Panc1 (cell line): ENCODE data around the gene CAPZA1. TPM values are rescaled to one million over a fixed set of nuclear protein-coding genes. Genes with fewer than 3 reads are reported as not detected.

Source experiments
- ATAC-seq: fragments of 200-7000 bp; cut with Tn5 transposase; 2 replicates; pipeline ENCODE4 v1.9.1; 2020; ENCODE audit warnings: mild to moderate bottlenecking, moderate library complexity
- BruUV-seq: library from RNA; stranded (reverse); fragments of 400-500 nt; replicated peaks from 2 replicates; lab custom pipeline; 2021; lab: Mats Ljungman, UMichigan
- CTCF ChIA-PET: fragments of 300-600 bp; sonication (Branson Sonifier 250); formaldehyde crosslinking; loops from one replicate; lab custom pipeline; 2022; ENCODE audit warnings: antibody characterized with exemption; lab: Charles Lee
- POLR2A ChIA-PET: fragments of 300-600 bp; sonication (Branson Sonifier 250); formaldehyde crosslinking; loops from one replicate; lab custom pipeline; 2022; ENCODE audit warnings: antibody characterized with exemption; lab: Charles Lee
- DNase-seq: peaks from one replicate; pipeline ENCODE4 v3.0.0-alpha.2; 2010; ENCODE audit warnings: low read depth, low spot score
- H3K27ac ChIP-seq: 2 replicates; pipeline ENCODE4 v1.5.1; 2011; ENCODE audit warnings: mild to moderate bottlenecking, low read length, inconsistent platforms
- H3K27me3 ChIP-seq: fragments of 200-500 bp; sonication (Bioruptor generic); 2 replicates; pipeline ENCODE4 v1.6.0; 2014; ENCODE audit warnings: low read length, inconsistent platforms; ENCODE audit not compliant: control insufficient read depth, insufficient read depth
- H3K36me3 ChIP-seq: fragments of 200-500 bp; sonication (Bioruptor generic); 2 replicates; pipeline ENCODE4 v1.5.1; 2014; ENCODE audit warnings: inconsistent platforms, mild to moderate bottlenecking, low read length, moderate library complexity; ENCODE audit not compliant: control insufficient read depth, insufficient read depth
- H3K4me1 ChIP-seq: 2 replicates; pipeline ENCODE4 v1.5.1; 2011; ENCODE audit warnings: inconsistent platforms, mild to moderate bottlenecking, low read length, moderate library complexity; ENCODE audit not compliant: control insufficient read depth, insufficient read depth
- H3K4me3 ChIP-seq, 2 experiments: 2 replicates each; pipeline ENCODE4 v1.5.1; 2011 to 2012; ENCODE audit warnings: low read depth in 2 of 2, low read length in 2 of 2, mild to moderate bottlenecking in 2 of 2, inconsistent platforms in 1 of 2, moderate library complexity in 1 of 2
- H3K9me3 ChIP-seq: fragments of 200-500 bp; sonication (Bioruptor generic); 2 replicates; pipeline ENCODE4 v1.5.1; 2014; ENCODE audit warnings: low read depth, mild to moderate bottlenecking, inconsistent platforms, low read length, moderate library complexity; ENCODE audit not compliant: control insufficient read depth, insufficient read depth
- POLR2AphosphoS5 ChIP-seq: IDR thresholded peaks from 2 replicates; pipeline ENCODE4 v1.6.1; 2012; ENCODE audit warnings: mild to moderate bottlenecking, low read depth, low read length, moderate library complexity
- SIN3A ChIP-seq: IDR thresholded peaks from 2 replicates; pipeline ENCODE4 v1.6.1; 2012; ENCODE audit warnings: low read depth, mild to moderate bottlenecking, low read length, moderate library complexity, borderline replicate concordance; ENCODE audit not compliant: insufficient read depth
- TCF7L2 ChIP-seq: IDR thresholded peaks from 2 replicates; pipeline ENCODE4 v1.6.1; 2011; ENCODE audit warnings: mild to moderate bottlenecking, low read depth, low read length, inconsistent platforms
- in situ Hi-C: cut with HindIII; loops from 2 replicates; pipeline ENCODE4 v1.10.0; 2016; ENCODE audit warnings: low sequenced_read_pairs, low pct_unique_long_range_greater_than_20kb
- intact Hi-C: fragments of 100-400 bp; cut with micrococcal nuclease; formaldehyde crosslinking; loops from one replicate; pipeline ENCODE4 v1.10.0; 2022; ENCODE audit not compliant: unreplicated experiment
- total RNA-seq: library from RNA; stranded (reverse); gene quantifications from one replicate; pipeline ENCODE4 v1.2.1, GENCODE V29; 2021; ENCODE audit not compliant: unreplicated experiment
- TF ChIP-seq, protein P1 (sequence below): fragments of 450-650 bp; IDR thresholded peaks from 2 replicates; pipeline ENCODE4 v1.5.1; 2017; ENCODE audit warnings: mild to moderate bottlenecking
- TF ChIP-seq, protein P2 (sequence below), 2 experiments: IDR thresholded peaks; 2 replicates each; pipeline ENCODE4 v1.6.1; 2011 to 2012; ENCODE audit warnings: low read depth in 2 of 2, control low read depth in 1 of 2, low read length in 1 of 2, mild to moderate bottlenecking in 1 of 2, moderate library complexity in 1 of 2; ENCODE audit not compliant: insufficient read depth in 1 of 2

The CAPZA1 gene
- total RNA-seq, 1 experiment from 2014 or later: 128 TPM

DNA sequence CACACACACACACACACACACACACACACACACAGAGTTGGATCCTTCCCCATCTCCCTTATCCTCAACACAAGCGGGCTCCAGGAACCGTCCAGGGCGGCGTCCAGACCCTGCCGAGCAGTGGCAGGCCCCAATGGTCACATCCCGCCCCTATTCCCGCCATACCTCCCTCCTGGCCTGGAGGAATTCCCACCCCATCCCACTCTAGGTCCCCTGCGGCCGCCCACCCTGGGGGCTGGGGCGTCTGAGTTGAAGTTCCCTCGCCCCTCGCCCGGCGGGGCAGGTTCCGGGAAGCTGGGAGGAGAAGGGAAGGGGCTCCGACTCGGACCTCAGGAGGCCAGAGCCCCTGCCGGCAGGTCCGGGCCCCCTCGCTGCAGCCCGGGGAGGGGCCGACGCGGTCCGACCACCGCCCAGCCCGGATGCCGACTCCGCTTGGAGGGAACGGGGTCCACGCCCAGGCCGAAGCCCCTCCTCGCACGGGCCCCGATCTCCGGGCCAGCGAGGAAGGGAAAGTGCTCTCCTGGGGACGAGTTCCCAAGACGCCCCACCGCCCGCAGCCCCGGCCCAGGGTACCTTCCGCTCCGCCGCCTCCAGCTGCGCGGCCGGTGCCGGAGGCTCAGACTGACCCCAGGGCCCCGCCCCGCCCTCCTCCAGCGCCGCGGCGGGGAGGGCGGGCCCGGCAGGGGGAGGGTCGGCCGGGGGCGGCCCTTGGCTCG lies 87.0 kb downstream of the CAPZA1 start, which contains the start of gene RHOC:
RHOC (minus strand) TSS at position 623 of the 716 bp plus-strand sequence. CDS start 3,328 bp downstream, outside the sequence.
- Histone ChIP-seq H3K9me3 (no peaks in the 10 kb centered on the region), H3K4me3 (peak within 1 kb of the TSS; percentile 76 to 77), H3K4me1 (peaks cover 31% of the 10 kb centered on the region), H3K27ac (peak within 1 kb of the TSS; percentile 79), H3K27me3 (no peaks in the 10 kb centered on the region), H3K36me3 (peaks cover 2% of the 10 kb centered on the region)
- ATAC-seq: peak; percentile 87
- CTCF ChIA-PET: interaction anchor here (0.6 kb wide), 1 partner anchor 312 kb away, joined by 5 read pairs; no protein-coding TSS in a partner anchor
- intact Hi-C loops (loop anchor here (2.0 kb wide), 1 partner anchor 316 kb away; no protein-coding TSS in a partner anchor), in situ Hi-C loops (no loop called here)
- POLR2A ChIA-PET: no interaction called here
- TF ChIP-seq, protein P1, sequence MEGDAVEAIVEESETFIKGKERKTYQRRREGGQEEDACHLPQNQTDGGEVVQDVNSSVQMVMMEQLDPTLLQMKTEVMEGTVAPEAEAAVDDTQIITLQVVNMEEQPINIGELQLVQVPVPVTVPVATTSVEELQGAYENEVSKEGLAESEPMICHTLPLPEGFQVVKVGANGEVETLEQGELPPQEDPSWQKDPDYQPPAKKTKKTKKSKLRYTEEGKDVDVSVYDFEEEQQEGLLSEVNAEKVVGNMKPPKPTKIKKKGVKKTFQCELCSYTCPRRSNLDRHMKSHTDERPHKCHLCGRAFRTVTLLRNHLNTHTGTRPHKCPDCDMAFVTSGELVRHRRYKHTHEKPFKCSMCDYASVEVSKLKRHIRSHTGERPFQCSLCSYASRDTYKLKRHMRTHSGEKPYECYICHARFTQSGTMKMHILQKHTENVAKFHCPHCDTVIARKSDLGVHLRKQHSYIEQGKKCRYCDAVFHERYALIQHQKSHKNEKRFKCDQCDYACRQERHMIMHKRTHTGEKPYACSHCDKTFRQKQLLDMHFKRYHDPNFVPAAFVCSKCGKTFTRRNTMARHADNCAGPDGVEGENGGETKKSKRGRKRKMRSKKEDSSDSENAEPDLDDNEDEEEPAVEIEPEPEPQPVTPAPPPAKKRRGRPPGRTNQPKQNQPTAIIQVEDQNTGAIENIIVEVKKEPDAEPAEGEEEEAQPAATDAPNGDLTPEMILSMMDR: no peak
- TF ChIP-seq SIN3A: 0 out of 2 replicates have a peak, but pooled peaks have one; percentile 64
- BruUV-seq: no TSS peak
- DNase-seq: no peak

DNA sequence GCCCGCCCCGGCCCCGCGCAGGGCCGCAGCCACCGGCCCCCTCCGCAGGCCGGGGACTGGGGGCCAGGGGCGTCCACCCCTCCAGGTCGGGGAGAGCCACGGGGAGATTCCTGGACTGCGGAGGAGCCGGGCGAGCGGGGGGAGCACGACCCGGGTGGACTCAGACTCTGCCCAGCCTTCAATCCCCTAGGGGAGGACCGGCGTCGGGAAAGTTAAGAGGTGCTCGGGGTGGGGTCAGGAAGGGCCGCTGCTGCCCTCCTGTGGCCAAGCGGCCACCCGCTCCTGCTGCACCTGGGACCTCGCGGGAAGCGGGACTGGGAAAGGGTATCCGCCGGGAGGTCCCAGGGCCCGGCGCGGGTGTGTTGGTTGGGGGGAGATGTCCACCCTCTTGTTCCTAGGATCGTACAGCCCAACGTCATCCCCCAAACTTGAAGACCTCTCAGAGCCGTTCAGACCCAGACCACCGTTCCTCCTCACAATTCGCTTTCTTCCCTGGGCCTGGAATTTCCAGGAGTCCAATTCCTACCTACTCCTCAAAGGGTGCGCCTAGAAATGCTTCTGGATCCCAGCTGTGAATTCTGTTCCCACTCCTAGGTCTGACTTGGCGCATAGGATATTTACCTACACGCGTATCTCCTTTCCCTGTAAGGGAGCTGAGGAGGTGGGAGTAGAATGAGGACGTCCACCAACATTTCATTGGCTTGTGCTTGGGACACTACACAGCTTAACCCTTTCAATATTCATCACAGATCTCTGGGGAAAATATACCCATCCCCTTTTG lies 87.8 kb downstream of the CAPZA1 start:
- DNase-seq: no peak
- Histone ChIP-seq H3K4me1 (peaks cover 25% of the 10 kb centered on the region), H3K27me3 (no peaks in the 10 kb centered on the region), H3K27ac (peak overlapping the region; percentile 79), H3K9me3 (no peaks in the 10 kb centered on the region), H3K4me3 (peak overlapping the region; percentile 76 to 77), H3K36me3 (peaks cover 2% of the 10 kb centered on the region; the same call in 1 of the 2 replicates)
- no TSS peak for BruUV-seq
- intact Hi-C loops: loop anchor here (2.0 kb wide), 1 partner anchor 317 kb away; no protein-coding TSS in a partner anchor
- CTCF ChIA-PET: no interaction called here
- in situ Hi-C loops: no loop called here
- POLR2A ChIA-PET: no interaction called here
- peak; percentile 90 for ATAC-seq
- peak; percentile 2; the same call in 1 of the 2 replicates for TF ChIP-seq SIN3A
- no peak for TF ChIP-seq TCF7L2
- peak; percentile 44; the same call in 1 of the 2 replicates for TF ChIP-seq POLR2AphosphoS5
- TF ChIP-seq, protein P1: peak; percentile 92

DNA sequence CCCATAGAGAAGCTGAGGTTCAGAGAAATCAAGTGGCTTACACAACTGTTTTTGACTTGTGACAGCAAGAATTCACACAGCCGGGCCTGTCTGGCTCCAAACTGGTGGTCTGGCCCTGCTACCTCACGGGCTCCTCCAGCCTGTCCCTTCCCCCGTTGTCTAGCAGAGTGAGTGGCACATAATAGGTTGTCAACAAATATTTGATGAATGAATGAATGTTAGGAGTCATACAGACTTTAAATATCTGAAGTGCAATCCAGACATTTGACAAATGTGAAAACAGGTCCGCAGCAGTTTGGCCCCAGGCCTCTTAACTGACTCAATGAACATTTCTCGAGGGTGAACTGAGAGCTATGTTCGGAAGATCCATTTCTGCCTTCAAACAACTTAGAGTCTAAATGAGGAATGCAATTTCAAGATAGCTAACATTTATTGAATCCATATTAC lies 88.4 kb downstream of the CAPZA1 start:
- Histone ChIP-seq H3K4me1 (peaks cover 19% of the 10 kb centered on the region), H3K27ac (peak overlapping the region; percentile 79; the same call in 1 of the 2 replicates), H3K36me3 (peaks cover 2% of the 10 kb centered on the region; the same call in 1 of the 2 replicates), H3K9me3 (no peaks in the 10 kb centered on the region), H3K4me3 (peak overlapping the region; percentile 76 to 77; a peak in 3 of 4 replicates), H3K27me3 (no peaks in the 10 kb centered on the region)
- ChIA-PET POLR2A (no interaction called here), CTCF (no interaction called here)
- no peak for DNase-seq
- no peak for ATAC-seq
- TF ChIP-seq, protein P1: no peak
- TF ChIP-seq POLR2AphosphoS5 (no peak), SIN3A (no peak), TCF7L2 (no peak)
- TF ChIP-seq, protein P2, sequence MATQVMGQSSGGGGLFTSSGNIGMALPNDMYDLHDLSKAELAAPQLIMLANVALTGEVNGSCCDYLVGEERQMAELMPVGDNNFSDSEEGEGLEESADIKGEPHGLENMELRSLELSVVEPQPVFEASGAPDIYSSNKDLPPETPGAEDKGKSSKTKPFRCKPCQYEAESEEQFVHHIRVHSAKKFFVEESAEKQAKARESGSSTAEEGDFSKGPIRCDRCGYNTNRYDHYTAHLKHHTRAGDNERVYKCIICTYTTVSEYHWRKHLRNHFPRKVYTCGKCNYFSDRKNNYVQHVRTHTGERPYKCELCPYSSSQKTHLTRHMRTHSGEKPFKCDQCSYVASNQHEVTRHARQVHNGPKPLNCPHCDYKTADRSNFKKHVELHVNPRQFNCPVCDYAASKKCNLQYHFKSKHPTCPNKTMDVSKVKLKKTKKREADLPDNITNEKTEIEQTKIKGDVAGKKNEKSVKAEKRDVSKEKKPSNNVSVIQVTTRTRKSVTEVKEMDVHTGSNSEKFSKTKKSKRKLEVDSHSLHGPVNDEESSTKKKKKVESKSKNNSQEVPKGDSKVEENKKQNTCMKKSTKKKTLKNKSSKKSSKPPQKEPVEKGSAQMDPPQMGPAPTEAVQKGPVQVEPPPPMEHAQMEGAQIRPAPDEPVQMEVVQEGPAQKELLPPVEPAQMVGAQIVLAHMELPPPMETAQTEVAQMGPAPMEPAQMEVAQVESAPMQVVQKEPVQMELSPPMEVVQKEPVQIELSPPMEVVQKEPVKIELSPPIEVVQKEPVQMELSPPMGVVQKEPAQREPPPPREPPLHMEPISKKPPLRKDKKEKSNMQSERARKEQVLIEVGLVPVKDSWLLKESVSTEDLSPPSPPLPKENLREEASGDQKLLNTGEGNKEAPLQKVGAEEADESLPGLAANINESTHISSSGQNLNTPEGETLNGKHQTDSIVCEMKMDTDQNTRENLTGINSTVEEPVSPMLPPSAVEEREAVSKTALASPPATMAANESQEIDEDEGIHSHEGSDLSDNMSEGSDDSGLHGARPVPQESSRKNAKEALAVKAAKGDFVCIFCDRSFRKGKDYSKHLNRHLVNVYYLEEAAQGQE (IDR thresholded peaks at IDR 0.05; ENCODE audit: insufficient read depth in 1 of 2, low read depth in 2 of 2, low read length in 1 of 2): no peak
- in situ Hi-C loops: no loop called here
- intact Hi-C loops: no loop called here
- no TSS peak for BruUV-seq
